ENCODE data around the gene CPA1. TPM values are rescaled to one million over a fixed set of nuclear protein-coding genes. Genes with fewer than 3 reads are reported as not detected.

Gene CPA1
- total and polyA plus RNA-seq, 9 of the 15 experiments (the other 6 are each of a cell fraction or from before 2014, with no cell fraction given), result 6.5 TPM; not detected in 8

DNA sequence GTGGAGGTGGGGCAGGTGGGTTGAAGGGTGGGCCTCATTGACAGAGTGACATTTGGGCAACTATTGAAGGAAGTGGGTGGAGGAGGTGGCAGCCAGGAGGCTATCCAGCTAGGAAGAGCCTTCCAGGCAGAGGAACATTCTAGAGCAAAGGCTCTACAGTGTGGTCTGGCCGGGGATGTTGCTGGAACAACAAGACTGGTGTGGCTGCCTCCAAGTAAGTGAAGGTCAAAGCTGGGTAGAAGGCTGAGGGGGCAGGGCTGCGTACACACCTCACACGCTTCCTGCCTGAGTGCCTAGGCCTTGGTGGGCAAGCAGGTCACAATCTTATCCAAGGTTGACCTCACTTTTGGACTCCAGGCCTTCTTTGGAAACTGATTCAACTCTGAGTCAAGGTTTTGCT, 6.6 kb downstream of the CPA1 start:
- in situ Hi-C loops (cut with MboI), result no loop called here
- TF ChIP-seq NCOA4 (IDR thresholded peaks at IDR 0.05; ENCODE audit: partially characterized antibody) (no peak), ZSCAN32 (CRISPR knock-in tag; IDR thresholded peaks at IDR 0.05) (no peak), ZNF324 (CRISPR knock-in tag; IDR thresholded peaks at IDR 0.05) (no peak), ZNF75A (CRISPR knock-in tag; IDR thresholded peaks at IDR 0.05) (no peak), ZNF124 (CRISPR knock-in tag; IDR thresholded peaks at IDR 0.05) (no peak), SMARCA5 (IDR thresholded peaks at IDR 0.05) (no peak), ZNF212 (CRISPR knock-in tag; IDR thresholded peaks at IDR 0.05) (no peak), NFRKB (IDR thresholded peaks at IDR 0.05; ENCODE audit: low read depth) (no peak), NCOR1 (IDR thresholded peaks at IDR 0.05) (no peak), TGIF2 (CRISPR knock-in tag; IDR thresholded peaks at IDR 0.05) (no peak), SIN3B (IDR thresholded peaks at IDR 0.05; ENCODE audit: low read depth) (no peak), HMGN3 (IDR thresholded peaks at IDR 0.05; ENCODE audit: borderline replicate concordance, extremely low read depth, insufficient read length, low read depth, low read length) (no peak), ZNF174 (CRISPR knock-in tag; IDR thresholded peaks at IDR 0.05) (no peak)
- TF ChIP-seq, protein P1, sequence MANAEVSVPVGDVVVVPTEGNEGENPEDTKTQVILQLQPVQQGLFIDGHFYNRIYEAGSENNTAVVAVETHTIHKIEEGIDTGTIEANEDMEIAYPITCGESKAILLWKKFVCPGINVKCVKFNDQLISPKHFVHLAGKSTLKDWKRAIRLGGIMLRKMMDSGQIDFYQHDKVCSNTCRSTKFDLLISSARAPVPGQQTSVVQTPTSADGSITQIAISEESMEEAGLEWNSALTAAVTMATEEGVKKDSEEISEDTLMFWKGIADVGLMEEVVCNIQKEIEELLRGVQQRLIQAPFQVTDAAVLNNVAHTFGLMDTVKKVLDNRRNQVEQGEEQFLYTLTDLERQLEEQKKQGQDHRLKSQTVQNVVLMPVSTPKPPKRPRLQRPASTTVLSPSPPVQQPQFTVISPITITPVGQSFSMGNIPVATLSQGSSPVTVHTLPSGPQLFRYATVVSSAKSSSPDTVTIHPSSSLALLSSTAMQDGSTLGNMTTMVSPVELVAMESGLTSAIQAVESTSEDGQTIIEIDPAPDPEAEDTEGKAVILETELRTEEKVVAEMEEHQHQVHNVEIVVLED (CRISPR knock-in tag; IDR thresholded peaks at IDR 0.05), result no peak
- TF ChIP-seq, protein P2, sequence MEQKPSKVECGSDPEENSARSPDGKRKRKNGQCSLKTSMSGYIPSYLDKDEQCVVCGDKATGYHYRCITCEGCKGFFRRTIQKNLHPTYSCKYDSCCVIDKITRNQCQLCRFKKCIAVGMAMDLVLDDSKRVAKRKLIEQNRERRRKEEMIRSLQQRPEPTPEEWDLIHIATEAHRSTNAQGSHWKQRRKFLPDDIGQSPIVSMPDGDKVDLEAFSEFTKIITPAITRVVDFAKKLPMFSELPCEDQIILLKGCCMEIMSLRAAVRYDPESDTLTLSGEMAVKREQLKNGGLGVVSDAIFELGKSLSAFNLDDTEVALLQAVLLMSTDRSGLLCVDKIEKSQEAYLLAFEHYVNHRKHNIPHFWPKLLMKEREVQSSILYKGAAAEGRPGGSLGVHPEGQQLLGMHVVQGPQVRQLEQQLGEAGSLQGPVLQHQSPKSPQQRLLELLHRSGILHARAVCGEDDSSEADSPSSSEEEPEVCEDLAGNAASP (IDR thresholded peaks at IDR 0.05), result no peak
- TF ChIP-seq, protein P3, sequence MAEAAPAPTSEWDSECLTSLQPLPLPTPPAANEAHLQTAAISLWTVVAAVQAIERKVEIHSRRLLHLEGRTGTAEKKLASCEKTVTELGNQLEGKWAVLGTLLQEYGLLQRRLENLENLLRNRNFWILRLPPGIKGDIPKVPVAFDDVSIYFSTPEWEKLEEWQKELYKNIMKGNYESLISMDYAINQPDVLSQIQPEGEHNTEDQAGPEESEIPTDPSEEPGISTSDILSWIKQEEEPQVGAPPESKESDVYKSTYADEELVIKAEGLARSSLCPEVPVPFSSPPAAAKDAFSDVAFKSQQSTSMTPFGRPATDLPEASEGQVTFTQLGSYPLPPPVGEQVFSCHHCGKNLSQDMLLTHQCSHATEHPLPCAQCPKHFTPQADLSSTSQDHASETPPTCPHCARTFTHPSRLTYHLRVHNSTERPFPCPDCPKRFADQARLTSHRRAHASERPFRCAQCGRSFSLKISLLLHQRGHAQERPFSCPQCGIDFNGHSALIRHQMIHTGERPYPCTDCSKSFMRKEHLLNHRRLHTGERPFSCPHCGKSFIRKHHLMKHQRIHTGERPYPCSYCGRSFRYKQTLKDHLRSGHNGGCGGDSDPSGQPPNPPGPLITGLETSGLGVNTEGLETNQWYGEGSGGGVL (CRISPR knock-in tag; IDR thresholded peaks at IDR 0.05), result no peak
- TF ChIP-seq, protein P4, sequence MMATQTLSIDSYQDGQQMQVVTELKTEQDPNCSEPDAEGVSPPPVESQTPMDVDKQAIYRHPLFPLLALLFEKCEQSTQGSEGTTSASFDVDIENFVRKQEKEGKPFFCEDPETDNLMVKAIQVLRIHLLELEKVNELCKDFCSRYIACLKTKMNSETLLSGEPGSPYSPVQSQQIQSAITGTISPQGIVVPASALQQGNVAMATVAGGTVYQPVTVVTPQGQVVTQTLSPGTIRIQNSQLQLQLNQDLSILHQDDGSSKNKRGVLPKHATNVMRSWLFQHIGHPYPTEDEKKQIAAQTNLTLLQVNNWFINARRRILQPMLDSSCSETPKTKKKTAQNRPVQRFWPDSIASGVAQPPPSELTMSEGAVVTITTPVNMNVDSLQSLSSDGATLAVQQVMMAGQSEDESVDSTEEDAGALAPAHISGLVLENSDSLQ (IDR thresholded peaks at IDR 0.05), result no peak
- TF ChIP-seq, protein P5, sequence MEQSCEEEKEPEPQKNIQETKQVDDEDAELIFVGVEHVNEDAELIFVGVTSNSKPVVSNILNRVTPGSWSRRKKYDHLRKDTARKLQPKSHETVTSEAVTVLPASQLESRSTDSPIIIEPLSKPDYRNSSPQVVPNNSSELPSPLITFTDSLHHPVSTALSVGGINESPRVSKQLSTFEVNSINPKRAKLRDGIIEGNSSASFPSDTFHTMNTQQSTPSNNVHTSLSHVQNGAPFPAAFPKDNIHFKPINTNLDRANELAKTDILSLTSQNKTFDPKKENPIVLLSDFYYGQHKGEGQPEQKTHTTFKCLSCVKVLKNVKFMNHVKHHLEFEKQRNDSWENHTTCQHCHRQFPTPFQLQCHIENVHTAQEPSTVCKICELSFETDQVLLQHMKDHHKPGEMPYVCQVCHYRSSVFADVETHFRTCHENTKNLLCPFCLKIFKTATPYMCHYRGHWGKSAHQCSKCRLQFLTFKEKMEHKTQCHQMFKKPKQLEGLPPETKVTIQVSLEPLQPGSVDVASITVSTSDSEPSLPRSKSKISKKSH (CRISPR knock-in tag; IDR thresholded peaks at IDR 0.05), result no peak

More for the DNA sequence above, 6.6 kb downstream of the CPA1 start:
- H3K79me2 ChIP-seq (ENCODE audit: control insufficient read depth, insufficient read depth, low read length), result no peaks in the 10 kb centered on the region
- H3K36me3 ChIP-seq (ENCODE audit: control insufficient read depth, insufficient read depth, low read length), result no peaks in the 10 kb centered on the region
- no peak overlapping the region for H3K4me3 ChIP-seq
- H3K4me2 ChIP-seq (ENCODE audit: insufficient read depth, low read length), result no peak overlapping the region
- DNase-seq (ENCODE audit: extremely low read depth in 1 of 4, low spot score in 3 of 4) (no peak), ATAC-seq (no peak), FAIRE-seq (no peak)
- 29% methylated on average over 3 of the region's 3 CpGs for WGBS (ENCODE audit: insufficient coverage, low coverage, missing lambda C conversion rate)
- no peak overlapping the region for H2AFZ ChIP-seq (ENCODE audit: low read depth, low read length)
- no peaks in the 10 kb centered on the region for H3K9me3 ChIP-seq (replicated peaks; ENCODE audit: control insufficient read depth, insufficient read depth, low read depth, low read length)
- H3K9ac ChIP-seq (ENCODE audit: insufficient read depth in 1 of 2, low read depth in 2 of 2, low read length in 2 of 2), result no peak overlapping the region
- CTCF ChIA-PET (ENCODE audit: low intra/inter-chr PET ratio), result no interaction called here
- no TSS peak for BruUV-seq (replicated peaks)
- intact Hi-C loops (cut with micrococcal nuclease), result no loop called here
- peaks cover 0 to 1% of the 10 kb centered on the region in 2 experiments; a peak in 1 of 5 replicates for H3K4me1 ChIP-seq (replicated peaks in 1 of 2; ENCODE audit: control insufficient read depth in 2 of 2, insufficient read depth in 2 of 2, low read length in 2 of 2)
- H3K9me1 ChIP-seq (ENCODE audit: control insufficient read depth, insufficient read depth, low read length), result no peaks in the 10 kb centered on the region
- H3K27ac ChIP-seq (ENCODE audit: extremely low read depth, low read depth, low read length), result no peak overlapping the region
- no peaks in the 10 kb centered on the region for H4K20me1 ChIP-seq (replicated peaks; ENCODE audit: control insufficient read depth, insufficient read depth, low read length)
- peaks cover 5 to 34% of the 10 kb centered on the region in 2 experiments; a peak in 4 of 5 replicates for H3K27me3 ChIP-seq (ENCODE audit: control insufficient read depth in 2 of 2, insufficient read depth in 2 of 2, low read length in 2 of 2)
- POLR2A ChIA-PET, result no interaction called here

Measured in K562 (cell line).